GM18868 (cell line): ENCODE results near the gene ARHGAP32.
A peak's percentile ranks its signal among the peaks of the same experiment; 100 is the strongest.

Experiments
- ATAC-seq: cut with Tn5 transposase; IDR thresholded peaks from one replicate; pipeline ENCODE4 v1.9.1; 2021; ENCODE audit warnings: mild to moderate bottlenecking, moderate library complexity; ENCODE audit not compliant: unreplicated experiment

Gene ARHGAP32

GRCh38 chr11:128963744-128964325, 228.3 kb downstream of the ARHGAP32 start:
- no peak for ATAC-seq

GRCh38 chr11:128962896-128963295, 229.2 kb downstream of the ARHGAP32 start:
- no peak for ATAC-seq

DNA sequence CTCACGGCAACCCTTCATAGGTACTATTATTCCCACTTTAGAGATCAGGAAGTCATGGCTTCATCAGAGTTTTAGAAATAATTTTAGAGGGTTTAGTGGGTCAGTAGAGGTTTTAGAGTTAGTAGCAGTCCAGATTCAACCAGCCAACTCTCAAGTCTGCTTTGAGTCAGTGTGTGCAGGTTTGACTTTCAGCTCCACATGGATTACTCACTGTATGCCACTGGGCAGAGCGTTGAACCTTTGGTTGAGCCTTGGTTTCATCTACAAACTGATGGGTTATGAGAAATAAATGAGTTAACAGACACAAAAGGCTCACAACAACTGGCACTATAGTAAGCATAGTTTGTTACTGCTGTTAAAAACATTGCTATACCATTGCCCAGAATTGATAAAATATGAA, 230.5 kb downstream of the ARHGAP32 start:
- no peak for ATAC-seq

- no peak for ATAC-seq
These were observed 235.0 kb downstream of the ARHGAP32 start for GRCh38 chr11:128957202-128957482.

DNA sequence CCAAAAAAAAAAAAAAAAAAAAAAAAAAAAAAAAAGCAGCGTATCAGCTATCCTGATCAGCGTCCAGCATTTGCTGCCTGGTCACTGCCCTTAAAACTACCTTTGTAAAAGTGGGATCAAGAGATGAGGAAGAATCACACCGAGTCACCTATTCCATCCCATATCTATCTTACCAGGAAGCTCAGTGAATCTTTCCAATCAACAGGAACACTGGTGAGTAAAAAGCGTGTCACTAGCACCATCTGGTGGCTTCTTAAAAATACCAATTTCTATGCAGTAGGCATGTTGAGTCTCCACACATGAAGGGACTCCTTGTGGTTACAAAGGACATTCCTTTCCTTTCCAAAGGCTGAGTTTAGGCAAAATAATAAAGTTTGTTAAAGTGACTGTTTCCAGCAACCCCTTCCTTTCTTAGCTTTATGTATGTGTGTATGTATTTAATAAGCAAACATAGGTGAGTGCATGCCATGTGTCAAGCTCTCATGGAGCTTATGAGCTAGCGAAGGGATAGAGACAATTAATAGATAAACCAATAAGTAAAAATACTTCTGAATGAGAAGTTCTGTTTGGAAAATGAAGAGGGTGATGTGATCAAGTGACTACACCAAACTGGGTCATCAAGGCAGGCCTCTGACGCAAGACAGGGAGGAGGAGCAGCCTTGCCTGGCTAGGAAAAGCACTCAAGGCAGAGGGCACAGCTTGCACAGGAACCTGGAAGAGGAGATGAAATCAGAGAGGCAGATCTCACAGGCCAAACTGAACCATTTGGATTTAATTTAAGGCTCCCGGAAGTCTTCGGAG, 235.5 kb downstream of the ARHGAP32 start:
- peak; percentile 53 for ATAC-seq

DNA sequence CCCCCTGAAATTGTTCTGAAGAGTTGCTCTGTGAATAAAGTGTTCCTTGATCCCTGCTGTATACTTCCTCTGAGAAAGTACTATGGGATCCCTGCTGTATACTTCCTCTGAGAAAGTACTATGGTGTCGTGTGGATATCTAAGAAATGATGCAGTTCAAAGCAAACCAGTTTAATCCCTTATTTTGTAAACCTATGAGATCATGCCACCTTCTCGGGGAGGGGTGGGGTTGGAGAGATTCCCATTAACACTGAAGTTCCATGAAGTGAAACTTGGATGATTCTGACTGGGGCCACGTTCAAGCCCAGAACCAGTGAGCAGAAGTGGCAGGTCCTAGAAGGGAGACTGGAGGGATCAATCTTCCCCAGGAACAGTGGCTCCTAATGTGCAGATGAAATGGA, 236.5 kb downstream of the ARHGAP32 start:
- ATAC-seq = no peak

DNA sequence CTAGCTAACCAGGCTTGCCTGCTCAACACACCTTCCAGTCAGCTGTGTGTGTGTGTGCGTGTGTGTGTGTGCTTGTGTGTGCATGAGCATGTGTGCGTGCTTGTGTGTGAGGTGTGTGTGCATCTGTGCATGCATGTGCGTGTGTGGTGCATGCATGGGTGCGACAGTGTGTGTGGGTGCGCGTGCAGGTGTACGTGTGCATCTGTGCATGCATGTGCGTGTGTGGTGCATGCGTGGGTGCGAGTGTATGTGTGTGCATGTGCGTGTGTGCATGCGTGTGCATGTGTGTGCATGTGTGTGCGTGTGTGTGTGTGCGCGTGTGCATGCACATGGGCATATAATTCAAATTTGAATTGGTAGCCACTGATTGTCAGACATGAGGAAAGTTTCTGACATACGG, 239.0 kb downstream of the ARHGAP32 start:
- ATAC-seq = no peak

GRCh38 chr11:128949791-128950454, 242.2 kb downstream of the ARHGAP32 start:
- ATAC-seq = no peak

GRCh38 chr11:128948583-128948982, 243.5 kb downstream of the ARHGAP32 start:
- no peak for ATAC-seq

DNA sequence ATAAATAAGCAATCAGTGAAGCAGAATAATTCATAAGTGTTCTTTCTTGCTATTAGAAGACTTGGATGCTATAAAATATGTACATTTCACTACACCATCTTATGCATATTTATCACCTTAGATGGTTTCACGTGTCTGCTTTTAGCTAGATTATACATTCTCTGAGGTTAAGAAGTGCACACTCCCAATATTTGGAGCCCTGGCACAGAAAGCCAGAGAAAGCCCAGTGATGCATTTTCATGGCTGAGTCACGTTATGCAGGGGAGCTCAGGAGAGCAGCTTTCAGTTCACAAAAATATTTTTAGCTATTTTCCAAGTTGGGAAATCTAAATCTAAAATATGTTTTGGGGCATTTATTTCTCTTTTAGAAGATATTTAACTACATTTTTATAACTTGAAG, 244.4 kb downstream of the ARHGAP32 start:
- no peak for ATAC-seq

DNA sequence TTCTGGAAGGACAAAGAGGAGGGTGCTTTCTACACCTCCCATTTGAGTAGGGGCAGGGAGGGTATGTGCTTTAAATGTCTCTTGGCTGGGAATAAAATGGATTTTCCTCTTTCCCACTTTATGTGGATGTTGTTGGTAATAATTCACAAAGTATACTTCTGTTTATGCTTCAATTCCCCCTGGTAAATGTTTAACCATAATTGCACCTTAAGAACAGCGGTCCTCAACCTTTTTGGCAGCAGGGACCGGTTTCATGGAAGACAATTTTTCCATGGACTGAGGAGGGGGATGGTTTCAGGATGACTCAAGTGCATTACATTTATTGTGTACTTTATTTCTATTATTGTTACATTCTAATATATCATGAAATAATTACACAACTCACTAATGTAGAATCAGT, 245.5 kb downstream of the ARHGAP32 start:
- no peak for ATAC-seq

DNA sequence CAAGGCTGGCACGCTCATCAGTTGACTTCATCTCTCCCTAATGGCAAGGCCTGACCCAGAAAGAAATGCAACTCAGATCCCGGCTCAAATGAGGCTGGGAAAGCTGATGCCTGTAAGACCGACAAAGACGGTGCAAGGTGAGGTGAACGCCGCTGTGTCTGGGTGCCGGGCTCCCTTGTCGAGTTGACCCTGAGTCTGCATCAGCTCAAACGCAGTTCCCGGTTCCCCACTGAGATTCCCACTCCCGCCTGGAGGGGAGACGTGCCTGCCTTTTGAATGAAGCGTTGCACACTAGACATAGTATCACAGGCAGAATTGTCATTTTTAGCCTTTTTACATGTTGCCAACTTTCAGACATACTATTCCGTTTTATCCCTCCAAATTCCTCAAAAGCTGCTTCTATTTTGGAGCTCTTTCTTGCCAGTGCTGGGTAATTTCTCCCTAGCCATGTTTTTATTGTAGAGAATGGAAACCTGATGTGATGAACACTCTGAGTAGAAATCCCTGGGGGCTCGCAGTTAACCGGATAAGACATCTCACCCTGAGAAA, 248.6 kb downstream of the ARHGAP32 start:
- ATAC-seq = no peak

DNA sequence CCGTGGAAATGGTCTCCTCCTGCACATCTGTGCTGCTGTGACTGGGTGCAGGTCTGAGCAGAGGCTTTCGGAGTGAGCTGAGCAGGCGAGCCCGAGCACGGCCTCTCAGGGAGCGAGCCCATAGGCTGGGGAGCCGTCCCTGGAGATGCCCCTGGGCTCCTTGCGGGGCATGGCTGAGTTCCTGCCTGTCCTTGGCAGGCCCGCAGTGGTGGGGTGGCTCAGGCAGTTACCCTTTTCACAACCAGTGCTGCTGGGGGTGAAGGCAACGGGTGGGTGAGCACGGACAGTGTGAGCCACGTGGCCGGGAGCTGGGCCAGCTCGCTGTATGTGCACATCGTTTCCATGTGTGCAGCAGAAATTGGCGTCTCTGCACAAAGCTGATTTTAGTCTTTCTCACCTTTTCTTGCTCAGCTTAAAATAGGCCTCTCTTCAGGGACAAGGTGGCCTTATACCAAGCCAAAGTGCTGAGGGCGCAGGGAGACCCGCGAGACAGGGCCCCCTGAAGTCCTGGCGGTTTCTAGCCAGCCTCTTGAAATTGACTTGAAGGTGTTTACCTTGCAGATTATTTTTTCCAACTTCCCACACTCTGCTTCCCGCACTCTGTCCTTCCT, 249.2 kb downstream of the ARHGAP32 start, which contains the start of gene TP53AIP1:
Gene TP53AIP1, minus strand, starts transcription at position 55 of the 611 bp plus-strand sequence. CDS start 5,053 bp downstream, outside the sequence.
- ATAC-seq = no peak

- no peak for ATAC-seq
These were observed 249.9 kb downstream of the ARHGAP32 start for GRCh38 chr11:128942272-128942612.

DNA sequence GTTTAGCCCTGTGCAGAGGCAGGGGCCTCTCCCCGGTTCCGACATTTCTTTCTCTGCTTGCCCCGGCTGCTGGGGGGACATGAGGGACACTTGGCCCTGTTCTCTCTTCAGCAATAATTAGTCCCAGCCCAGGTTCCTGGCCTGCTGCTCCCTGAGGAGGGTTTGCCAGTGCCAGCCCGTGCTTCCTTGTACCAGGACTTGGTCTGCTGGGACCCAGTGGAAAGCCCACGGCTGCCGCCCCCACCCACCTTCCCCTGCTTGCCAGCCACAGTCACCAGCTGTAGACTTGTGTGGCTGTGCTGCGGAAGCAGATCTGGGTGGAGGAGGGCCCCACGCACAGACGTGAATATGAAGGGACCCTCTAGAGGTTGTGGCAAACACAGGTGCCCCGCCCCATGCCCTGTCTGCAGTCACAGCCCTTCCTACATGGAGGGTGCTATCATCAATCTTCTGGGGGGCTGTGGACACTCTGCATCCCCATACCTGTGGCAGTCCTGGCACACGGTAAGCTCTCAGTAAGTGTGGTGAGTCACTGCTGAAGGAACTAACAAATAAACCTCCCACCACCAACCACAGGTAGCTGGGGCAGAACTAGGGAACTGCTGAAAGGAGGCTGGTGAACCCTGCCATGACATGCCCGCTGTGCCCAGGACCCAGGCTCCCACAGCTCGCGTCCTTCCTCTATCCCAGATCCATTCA, 250.4 kb downstream of the ARHGAP32 start:
- ATAC-seq = no peak

GRCh38 chr11:128941110-128941509, 251.0 kb downstream of the ARHGAP32 start:
- no peak for ATAC-seq

GRCh38 chr11:128940603-128941002, 251.5 kb downstream of the ARHGAP32 start:
- no peak for ATAC-seq

DNA sequence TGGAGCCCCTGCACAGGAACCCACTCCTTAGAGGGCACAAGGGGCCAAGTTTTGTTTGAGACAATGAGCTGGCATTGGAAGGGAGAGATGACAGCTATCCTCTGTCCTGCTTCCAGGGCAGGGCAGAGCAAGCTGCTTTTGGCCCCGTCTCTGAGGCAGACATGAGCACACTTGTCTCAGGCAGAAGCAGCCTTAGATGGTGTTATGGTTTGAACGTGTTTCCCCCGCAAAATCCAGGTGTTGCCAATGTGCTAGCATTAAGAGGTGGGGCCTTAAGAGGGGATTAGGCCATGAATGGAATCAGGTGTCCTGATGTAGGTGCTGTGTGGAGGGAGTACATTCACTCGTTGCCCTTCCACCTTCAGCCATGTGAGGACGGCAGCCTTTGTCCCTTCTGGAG, 252.0 kb downstream of the ARHGAP32 start:
- ATAC-seq = no peak

DNA sequence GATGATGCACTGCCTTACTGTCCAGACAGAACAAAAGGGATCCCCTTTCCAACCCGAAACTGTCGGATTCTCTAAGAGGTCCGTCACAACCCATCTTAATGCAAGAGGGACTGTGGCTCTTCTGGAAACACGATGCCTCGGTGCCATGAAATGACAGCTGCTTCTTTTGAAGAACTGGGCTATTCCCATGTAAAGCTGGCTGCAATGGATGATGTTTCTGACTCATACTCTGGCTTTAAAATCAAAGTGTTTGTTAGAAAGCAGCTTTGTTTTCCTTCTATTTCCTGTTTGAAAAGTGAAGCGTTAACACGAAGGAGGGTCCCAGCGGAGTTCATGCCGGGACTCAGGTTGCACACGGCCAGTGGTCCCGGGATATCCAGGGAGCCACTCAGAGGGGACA, 252.5 kb downstream of the ARHGAP32 start:
- no peak for ATAC-seq

- no peak for ATAC-seq
These were observed 253.8 kb downstream of the ARHGAP32 start for GRCh38 chr11:128938156-128938885.
